K562 treated with DMSO at 1 percent for 24 hours (cell line): ENCODE data around the gene RASD2. TPM values are rescaled to one million over a fixed set of nuclear protein-coding genes. Genes with fewer than 3 reads are reported as not detected.

ENCODE experiments used
- total RNA-seq: library from RNA; unstranded; fragments of 300-600 nt; gene quantifications from 2 replicates; pipeline ENCODE4 v1.2.3, GENCODE V29; 2022; ENCODE audit warnings: low read depth; ENCODE audit not compliant: insufficient read depth

The RASD2 gene, protein sequence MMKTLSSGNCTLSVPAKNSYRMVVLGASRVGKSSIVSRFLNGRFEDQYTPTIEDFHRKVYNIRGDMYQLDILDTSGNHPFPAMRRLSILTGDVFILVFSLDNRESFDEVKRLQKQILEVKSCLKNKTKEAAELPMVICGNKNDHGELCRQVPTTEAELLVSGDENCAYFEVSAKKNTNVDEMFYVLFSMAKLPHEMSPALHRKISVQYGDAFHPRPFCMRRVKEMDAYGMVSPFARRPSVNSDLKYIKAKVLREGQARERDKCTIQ
- 0.21 TPM in 1 of 2 replicates, not detected in the other for total RNA-seq

GRCh38 chr22:35540595-35541253 is at the start of gene RASD2:
Gene RASD2, plus strand, starts transcription at chr22:35540831. Its CDS starts 5,979 bp downstream, at chr22:35546810.

Other genes with a start within 250 kb of the RASD2 start
- 48.9 and 52.7 TPM in 2 replicates for gene TOM1, start 240.9 kb upstream of the RASD2 start, total RNA-seq
- gene HMOX1, start 159.7 kb upstream of the RASD2 start, total RNA-seq = not detected in 2 replicates
- 96.2 and 107 TPM in 2 replicates for gene MCM5, start 140.7 kb upstream of the RASD2 start, total RNA-seq
- not detected in 2 replicates for gene MB, start 76.5 kb downstream of the RASD2 start, total RNA-seq
- gene APOL6, start 107.6 kb downstream of the RASD2 start, total RNA-seq = 6.9 and 8.5 TPM in 2 replicates
- not detected in 2 replicates for gene APOL5, start 177.0 kb downstream of the RASD2 start, total RNA-seq